ENCODE measurements around the gene ANXA11. TPM values are rescaled to one million over a fixed set of nuclear protein-coding genes. Genes with fewer than 3 reads are reported as not detected.
A peak's percentile ranks its signal among the peaks of the same experiment; 100 is the strongest.
"Not testable (repeated sequence)": the region's sequence is repeated elsewhere in the genome, so short reads cannot be mapped to it uniquely, and the experiment has no call there.

The ANXA11 gene
- total RNA-seq: 100 to 1,000 TPM; 280 to 326 TPM

DNA sequence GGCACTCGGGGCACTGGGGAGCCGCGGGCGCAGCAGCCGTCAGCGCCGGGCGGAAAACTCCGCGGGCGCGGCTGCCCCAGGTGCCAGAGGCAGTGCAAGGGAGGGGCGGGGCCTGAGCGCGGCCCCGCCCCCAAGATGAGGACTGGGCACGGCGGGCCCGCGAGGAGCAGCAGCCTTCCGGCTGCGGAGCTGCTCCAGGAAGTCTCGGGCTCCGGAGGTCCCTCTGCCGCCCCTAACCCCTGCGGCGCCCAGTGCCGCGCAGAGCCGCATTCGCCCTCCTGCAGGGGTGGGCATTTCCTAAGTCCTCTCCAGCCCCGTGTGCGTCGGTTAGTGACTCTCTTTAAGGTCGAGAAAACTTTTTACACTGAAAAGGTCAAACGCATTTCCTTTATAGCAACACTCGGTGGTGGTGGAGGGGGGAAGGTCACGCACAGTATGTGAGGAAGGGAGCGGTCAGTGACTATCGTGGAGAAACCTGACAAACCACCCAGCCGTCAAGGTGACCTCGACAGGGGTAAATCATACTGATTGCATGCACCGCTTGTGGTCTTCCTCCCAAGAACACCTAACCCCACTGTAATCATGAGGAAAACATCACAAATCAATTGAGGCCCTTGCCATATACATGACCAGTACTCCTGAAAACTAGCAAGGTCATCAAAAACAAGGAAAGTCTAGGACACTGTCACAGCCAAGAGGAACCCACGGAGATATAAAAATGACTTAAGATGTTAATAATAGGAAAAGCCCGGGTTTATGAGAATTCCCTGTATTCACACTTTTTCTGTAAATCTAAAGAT is at the start of gene ANXA11:
ANXA11 (minus strand) TSS at position 61 of the 800 bp plus-strand sequence. CDS start 32,676 bp downstream, outside the sequence.
- POLR2A ChIA-PET: no interaction called here
- CTCF ChIA-PET: interaction anchor here (0.6 to 1.0 kb wide), 3 partner anchors 9 to 18 kb away, joined by 3 to 4 read pairs (median 3); no protein-coding TSS in a partner anchor
- H3K27me3 Mint-ChIP-seq: no peaks in the 10 kb centered on the region

DNA sequence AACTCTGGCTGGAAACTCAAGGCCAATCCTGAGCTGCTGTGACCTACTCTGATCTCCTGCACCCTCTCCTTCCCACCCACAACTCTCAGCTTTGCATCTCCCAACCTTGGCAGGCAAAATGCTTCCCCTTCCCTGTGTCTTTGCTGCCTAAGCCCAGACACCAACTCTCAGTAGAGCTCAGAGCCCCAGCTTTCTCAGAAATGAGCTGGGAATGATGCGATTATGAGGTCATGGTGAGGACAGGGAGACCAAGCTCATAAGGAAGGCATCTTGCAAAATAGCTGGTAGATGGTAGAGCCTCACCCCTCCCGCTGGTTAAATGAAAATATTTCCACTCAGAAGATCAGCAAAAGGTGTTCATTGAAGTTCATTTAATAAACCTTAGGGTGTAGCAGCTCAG is 49.4 kb upstream of the ANXA11 start:
- H3K4me3 Mint-ChIP-seq; H3K9me3 Mint-ChIP-seq; H3K27me3 Mint-ChIP-seq; H3K36me3 Mint-ChIP-seq (ENCODE audit: low read depth); CTCF ChIA-PET; DNase-seq; POLR2A ChIA-PET; H3K27ac Mint-ChIP-seq: not testable (repeated sequence)
- H3K4me1 Mint-ChIP-seq: peaks cover 21% of the 10 kb centered on the region

More for the DNA sequence above, at the start of gene ANXA11:
- peaks cover 26% of the 10 kb centered on the region for H3K36me3 Mint-ChIP-seq (ENCODE audit: low read depth)
- H3K4me3 Mint-ChIP-seq: peak within 1 kb of the TSS; percentile 98
- peaks cover 47% of the 10 kb centered on the region for H3K4me1 Mint-ChIP-seq
- no peaks in the 10 kb centered on the region for H3K9me3 Mint-ChIP-seq
- peak within 1 kb of the TSS; percentile 94 for H3K27ac Mint-ChIP-seq
- peak; percentile 87 for DNase-seq

DNA sequence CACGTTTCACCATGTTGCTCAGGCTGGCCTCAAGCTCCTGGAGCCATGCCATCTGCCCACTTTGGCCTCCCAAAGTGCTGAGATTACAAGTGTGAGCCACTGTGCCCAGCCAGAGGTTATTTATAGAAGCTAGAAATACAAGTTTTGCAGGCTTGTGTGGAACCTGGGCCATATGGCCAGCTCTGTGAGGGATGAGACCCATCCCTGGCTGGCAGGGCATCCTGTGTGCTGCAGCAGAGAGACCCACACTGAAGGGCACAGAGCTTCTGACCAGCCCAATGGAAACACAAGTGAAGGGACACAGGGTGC is 48.6 kb upstream of the ANXA11 start:
- CTCF ChIA-PET: interaction anchor here (1.5 kb wide), 1 partner anchor 110 kb away, joined by 4 read pairs; no protein-coding TSS in a partner anchor
- POLR2A ChIA-PET; H3K9me3 Mint-ChIP-seq; DNase-seq; H3K27ac Mint-ChIP-seq; H3K27me3 Mint-ChIP-seq; H3K4me3 Mint-ChIP-seq; H3K36me3 Mint-ChIP-seq (ENCODE audit: low read depth): not testable (repeated sequence)
- peaks cover 21% of the 10 kb centered on the region for H3K4me1 Mint-ChIP-seq

DNA sequence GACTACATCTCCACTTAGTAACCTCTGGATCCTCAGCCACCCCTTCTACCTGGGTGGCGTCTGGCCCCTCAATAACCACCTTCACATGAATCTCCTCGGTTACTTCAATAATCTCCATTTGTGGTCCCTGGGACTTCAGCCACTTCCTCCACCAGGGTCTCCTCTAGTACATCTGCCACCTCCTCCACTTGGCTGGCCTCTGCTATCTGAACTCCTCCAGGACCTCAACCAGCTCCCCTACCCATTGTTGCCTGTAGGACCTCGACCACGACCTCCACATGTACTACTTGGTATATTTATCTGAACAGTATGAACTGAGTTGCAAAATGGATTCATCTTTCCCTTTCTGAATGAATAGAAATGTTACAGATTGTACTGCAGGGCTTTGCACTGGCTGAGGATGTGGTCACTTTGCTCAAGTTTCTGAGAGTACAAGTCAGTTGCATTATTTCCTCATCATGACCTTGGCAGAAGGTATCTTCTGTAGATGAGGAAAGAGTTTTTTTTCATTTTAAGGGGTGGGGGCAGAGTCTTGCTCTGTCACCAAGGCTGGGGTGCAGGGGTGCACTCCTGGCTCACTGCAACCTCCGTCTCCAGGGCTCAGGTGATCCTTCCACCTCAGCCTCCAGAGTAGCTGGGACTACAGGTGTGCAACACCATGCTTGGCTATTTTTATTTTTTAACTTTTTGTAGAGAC is 48.1 kb upstream of the ANXA11 start:
- Mint-ChIP-seq H3K4me3 (no peak overlapping the region), H3K9me3 (no peaks in the 10 kb centered on the region), H3K4me1 (peaks cover 21% of the 10 kb centered on the region), H3K27ac (peak overlapping the region; percentile 37), H3K36me3 (ENCODE audit: low read depth) (no peaks in the 10 kb centered on the region), H3K27me3 (peaks cover 8% of the 10 kb centered on the region)
- ChIA-PET CTCF (interaction anchor here (1.5 kb wide), 1 partner anchor 110 kb away, joined by 4 read pairs; no protein-coding TSS in a partner anchor), POLR2A (no interaction called here)
- peak; percentile 7 for DNase-seq

DNA sequence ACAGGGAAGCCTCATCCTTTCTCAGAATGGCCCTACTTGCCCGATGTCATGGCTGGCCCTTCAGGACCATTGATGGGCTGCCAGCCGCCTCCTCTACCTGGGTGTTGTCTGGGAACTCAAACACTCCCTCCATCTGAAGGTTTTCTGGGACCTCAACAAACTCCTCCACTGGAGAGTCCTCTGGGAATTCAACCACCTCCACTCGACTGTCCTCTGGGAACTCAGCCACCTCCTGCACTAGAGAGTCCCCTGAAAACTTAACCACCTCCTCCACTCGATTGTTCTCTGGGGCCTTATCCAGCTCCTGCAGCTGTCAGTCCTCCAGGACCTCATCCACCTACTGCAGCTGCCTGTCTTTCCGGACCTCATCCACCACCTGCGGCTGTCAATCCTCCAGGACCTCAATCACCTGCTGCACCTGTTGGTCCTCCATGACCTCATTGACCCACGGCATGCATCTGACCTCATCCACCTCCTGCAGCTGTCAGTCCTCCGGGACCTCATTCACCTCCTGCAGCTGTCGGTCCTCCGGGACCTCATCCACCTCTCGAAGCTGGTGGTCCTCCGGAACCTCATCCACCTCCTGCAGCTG is 47.1 kb upstream of the ANXA11 start:
- no peak overlapping the region for H3K4me3 Mint-ChIP-seq
- DNase-seq: no peak
- H3K9me3 Mint-ChIP-seq: no peaks in the 10 kb centered on the region
- H3K27ac Mint-ChIP-seq: no peak overlapping the region
- no peaks in the 10 kb centered on the region for H3K36me3 Mint-ChIP-seq (ENCODE audit: low read depth)
- CTCF ChIA-PET: interaction anchor here (0.7 to 1.5 kb wide), 2 partner anchors 108 to 109 kb away, joined by 3 to 4 read pairs; no protein-coding TSS in a partner anchor
- POLR2A ChIA-PET: no interaction called here
- H3K27me3 Mint-ChIP-seq: peaks cover 11% of the 10 kb centered on the region
- peaks cover 21% of the 10 kb centered on the region for H3K4me1 Mint-ChIP-seq

DNA sequence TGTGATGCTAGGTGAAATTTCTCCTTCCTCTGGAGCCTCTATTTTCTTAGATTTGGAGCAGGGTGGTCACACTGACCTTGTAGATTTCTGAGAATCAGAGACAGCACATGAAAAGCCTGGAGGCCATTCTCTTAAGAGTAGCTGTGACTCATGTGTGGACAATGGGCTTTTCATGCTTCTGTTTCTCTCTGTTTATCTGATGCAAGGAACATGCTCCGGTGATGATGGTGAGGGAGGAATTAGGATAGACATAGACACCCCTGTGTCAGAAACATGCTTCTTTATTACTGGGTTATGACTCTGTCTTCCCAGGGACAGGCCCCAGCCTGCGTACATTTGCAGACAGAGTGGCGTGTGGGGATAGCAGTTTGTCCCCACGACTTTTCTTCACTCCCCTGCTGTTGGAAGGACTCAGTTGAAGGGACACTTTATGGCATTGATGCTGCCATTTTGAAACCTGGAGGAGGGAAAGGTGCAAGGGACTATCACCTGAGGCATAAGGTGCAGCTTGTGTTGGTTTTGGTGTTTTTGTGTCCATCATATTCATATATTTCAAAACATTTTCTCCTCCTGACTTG is 46.5 kb upstream of the ANXA11 start:
- DNase-seq; H3K9me3 Mint-ChIP-seq; POLR2A ChIA-PET; H3K4me3 Mint-ChIP-seq; H3K27ac Mint-ChIP-seq; H3K36me3 Mint-ChIP-seq (ENCODE audit: low read depth): not testable (repeated sequence)
- H3K4me1 Mint-ChIP-seq: peaks cover 21% of the 10 kb centered on the region
- CTCF ChIA-PET: interaction anchor here (0.7 kb wide), 1 partner anchor 108 kb away, joined by 3 read pairs; no protein-coding TSS in a partner anchor
- H3K27me3 Mint-ChIP-seq: peaks cover 11% of the 10 kb centered on the region

DNA sequence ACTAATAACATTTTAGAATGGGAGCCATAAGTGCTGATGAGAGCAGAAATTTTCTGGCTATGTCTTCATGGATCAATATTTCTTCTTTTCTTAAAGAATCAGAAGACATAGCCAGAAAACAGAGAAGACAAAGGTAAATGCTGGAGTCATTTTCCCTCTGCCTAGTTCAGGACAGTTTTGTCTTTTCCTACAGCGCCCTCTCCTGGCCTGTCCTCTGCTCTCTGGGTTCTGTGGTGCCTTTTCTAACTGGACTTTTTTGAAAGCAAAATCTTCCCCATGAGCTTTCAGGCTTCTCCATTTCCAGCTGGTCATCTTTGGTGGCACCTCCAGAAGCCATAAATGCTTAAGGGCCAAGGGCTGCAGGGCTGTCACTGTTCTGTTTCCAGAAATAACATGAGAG is 45.1 kb upstream of the ANXA11 start:
- DNase-seq; H3K27ac Mint-ChIP-seq; H3K36me3 Mint-ChIP-seq (ENCODE audit: low read depth); POLR2A ChIA-PET; H3K27me3 Mint-ChIP-seq; H3K4me3 Mint-ChIP-seq; CTCF ChIA-PET; H3K9me3 Mint-ChIP-seq: not testable (repeated sequence)
- H3K4me1 Mint-ChIP-seq: peaks cover 19% of the 10 kb centered on the region

DNA sequence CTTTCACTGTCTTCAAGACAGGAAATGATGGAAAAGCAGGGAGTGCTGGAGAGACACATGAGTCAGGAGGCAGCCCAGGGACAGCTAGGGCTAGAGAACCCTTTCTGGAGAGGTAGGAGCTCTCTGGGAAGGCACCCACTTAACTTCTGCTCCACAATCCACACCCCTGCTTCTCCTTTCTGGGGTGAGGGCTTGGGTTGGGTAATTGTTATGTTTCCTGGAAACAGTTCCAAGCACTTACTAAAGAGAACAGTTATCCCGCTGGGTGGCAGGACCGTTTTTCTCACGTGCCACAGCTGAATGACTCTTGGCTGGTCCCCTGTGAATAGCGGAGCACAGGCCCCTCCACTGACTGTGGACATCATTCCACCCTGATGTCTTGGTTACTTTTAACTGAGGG is 44.6 kb upstream of the ANXA11 start:
- POLR2A ChIA-PET; CTCF ChIA-PET; H3K27me3 Mint-ChIP-seq; H3K4me3 Mint-ChIP-seq; DNase-seq; H3K27ac Mint-ChIP-seq; H3K36me3 Mint-ChIP-seq (ENCODE audit: low read depth); H3K9me3 Mint-ChIP-seq: not testable (repeated sequence)
- peaks cover 19% of the 10 kb centered on the region for H3K4me1 Mint-ChIP-seq

DNA sequence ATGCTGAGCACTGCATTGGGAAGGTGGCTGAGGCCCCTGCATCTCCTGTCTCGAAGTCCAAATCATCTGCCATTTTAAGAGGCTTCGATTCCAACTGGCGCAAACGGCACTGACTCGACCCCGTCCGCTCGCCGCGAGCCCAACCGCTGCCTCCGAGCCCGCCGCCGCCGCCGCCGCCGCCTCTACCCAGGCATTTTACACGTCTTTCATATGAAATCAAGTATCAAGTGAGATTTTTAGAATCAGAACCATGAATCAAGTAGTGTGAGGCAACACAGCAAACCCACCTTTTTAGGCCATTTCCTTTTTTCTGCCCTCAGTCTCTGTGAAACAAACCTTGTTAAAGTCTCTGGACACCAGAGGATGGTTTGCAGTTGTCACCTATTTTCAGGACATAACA is 42.3 kb upstream of the ANXA11 start:
- H3K27ac Mint-ChIP-seq; H3K4me1 Mint-ChIP-seq; H3K9me3 Mint-ChIP-seq; H3K4me3 Mint-ChIP-seq; CTCF ChIA-PET; H3K36me3 Mint-ChIP-seq (ENCODE audit: low read depth); DNase-seq; POLR2A ChIA-PET: not testable (repeated sequence)
- peaks cover 20% of the 10 kb centered on the region for H3K27me3 Mint-ChIP-seq

DNA sequence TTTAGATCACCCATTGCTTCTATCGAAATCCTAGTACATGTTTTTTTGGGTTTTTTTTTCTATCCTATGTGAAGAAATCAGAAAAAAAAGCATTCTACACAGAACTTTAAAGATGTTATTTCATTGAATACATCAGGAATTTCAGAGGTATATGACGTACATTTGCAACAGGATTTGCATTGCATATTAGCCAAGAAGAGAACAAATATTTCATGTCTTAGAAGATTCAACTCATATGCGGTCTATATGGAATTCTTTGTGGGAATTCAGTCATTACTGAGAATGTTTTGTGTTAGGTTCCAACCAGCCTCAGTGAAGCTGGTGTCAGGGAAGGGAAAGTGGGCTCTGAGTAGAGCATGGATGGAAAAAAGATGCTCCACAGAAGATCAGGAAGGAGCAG is 39.0 kb upstream of the ANXA11 start:
- H3K36me3 Mint-ChIP-seq (ENCODE audit: low read depth); POLR2A ChIA-PET; H3K4me3 Mint-ChIP-seq; DNase-seq; CTCF ChIA-PET; H3K9me3 Mint-ChIP-seq; H3K4me1 Mint-ChIP-seq; H3K27ac Mint-ChIP-seq: not testable (repeated sequence)
- H3K27me3 Mint-ChIP-seq: peaks cover 22% of the 10 kb centered on the region

DNA sequence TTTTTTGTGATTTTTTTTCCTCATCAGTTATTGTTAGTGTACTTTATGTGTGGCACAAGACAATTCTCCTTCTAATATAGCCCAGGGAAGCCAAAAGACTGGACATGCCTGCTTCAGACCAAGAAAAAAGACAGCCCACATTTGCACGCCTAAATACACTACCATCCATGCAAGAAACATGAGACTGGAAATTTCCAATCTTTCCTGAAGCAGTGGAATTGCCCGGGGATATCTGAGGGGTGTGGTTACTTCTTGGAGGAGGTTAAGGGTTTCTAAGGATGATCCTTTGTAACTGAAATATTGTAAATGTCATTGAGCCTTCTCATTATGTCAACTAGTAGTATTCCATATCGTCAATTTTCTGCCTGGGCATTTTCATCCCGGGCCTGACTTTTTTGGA is 37.0 kb upstream of the ANXA11 start:
- H3K4me3 Mint-ChIP-seq; CTCF ChIA-PET; H3K36me3 Mint-ChIP-seq (ENCODE audit: low read depth); H3K9me3 Mint-ChIP-seq; H3K4me1 Mint-ChIP-seq; DNase-seq; POLR2A ChIA-PET; H3K27ac Mint-ChIP-seq: not testable (repeated sequence)
- H3K27me3 Mint-ChIP-seq: peaks cover 16% of the 10 kb centered on the region

DNA sequence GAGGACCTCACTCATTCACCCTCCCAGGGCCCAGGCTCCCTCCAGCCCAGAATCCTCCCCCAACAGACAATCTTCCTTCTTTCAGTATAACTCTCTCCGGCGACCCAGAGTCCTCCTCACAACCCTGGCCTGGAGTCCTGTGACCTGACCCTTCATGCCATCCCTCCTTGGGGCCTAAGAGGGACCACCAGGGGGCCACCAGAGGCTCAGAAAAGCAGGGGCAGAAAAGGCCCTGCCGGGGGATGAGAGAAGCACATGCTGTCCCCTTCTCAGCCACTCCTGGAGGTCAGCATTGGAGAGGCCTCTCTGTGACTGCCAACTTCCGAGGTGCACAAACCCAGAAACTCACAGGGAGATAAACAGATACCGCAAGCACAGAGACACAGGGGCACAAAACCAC is 31.1 kb upstream of the ANXA11 start:
- DNase-seq; H3K9me3 Mint-ChIP-seq; H3K4me3 Mint-ChIP-seq; H3K4me1 Mint-ChIP-seq; H3K36me3 Mint-ChIP-seq (ENCODE audit: low read depth); POLR2A ChIA-PET; H3K27ac Mint-ChIP-seq; H3K27me3 Mint-ChIP-seq; CTCF ChIA-PET: not testable (repeated sequence)
